DOHH2 (cell line): ENCODE data around the gene GSTA2.
"Not testable (repeated sequence)": the region's sequence is repeated elsewhere in the genome, so short reads cannot be mapped to it uniquely, and the experiment has no call there.

Experiments used
- CTCF ChIP-seq: fragments of 200-600 bp; sonication (generic); IDR thresholded peaks from one replicate; pipeline ENCODE4 v1.5.1; 2014; ENCODE audit warnings: antibody characterized with exemption, mild to moderate bottlenecking, low read depth, low read length; ENCODE audit not compliant: poor library complexity, severe bottlenecking
- EZH2phosphoT487 ChIP-seq: fragments of 200-600 bp; sonication (generic); IDR thresholded peaks from 2 replicates; pipeline ENCODE4 v1.6.1; 2017; ENCODE audit warnings: borderline replicate concordance, mild to moderate bottlenecking, antibody characterized with exemption, low read length, moderate library complexity, mixed read lengths

- TF ChIP-seq CTCF, EZH2phosphoT487: not testable (repeated sequence)
Measured at GRCh38 chr6:52776711-52777351, 13.6 kb upstream of the GSTA2 start.
